Measurements from ENCODE around the gene KLHL1.

Gene KLHL1

DNA sequence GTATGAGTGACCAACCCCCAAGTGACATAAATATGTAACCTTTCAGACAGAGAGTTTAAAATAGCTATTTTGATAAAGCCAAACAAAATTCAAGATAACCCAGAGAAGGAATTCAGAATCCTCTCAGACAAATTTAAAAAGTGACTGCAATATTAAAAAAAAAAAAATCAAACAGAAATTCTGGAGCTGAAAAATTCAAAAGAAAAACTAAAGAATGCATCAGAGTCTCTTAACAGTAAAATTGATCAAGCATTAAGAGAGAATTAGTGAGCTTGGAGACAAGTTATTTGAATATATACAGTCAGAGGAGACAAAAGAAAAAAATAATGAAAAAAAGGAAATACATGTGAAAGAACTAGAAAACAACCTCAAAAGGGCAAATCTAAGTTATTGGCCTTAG lies 53.7 kb downstream of the KLHL1 start:
- H3K4me3 ChIP-seq (replicated peaks; ENCODE audit: low read depth, low read length) = no peak overlapping the region
- TF ChIP-seq, protein P1, sequence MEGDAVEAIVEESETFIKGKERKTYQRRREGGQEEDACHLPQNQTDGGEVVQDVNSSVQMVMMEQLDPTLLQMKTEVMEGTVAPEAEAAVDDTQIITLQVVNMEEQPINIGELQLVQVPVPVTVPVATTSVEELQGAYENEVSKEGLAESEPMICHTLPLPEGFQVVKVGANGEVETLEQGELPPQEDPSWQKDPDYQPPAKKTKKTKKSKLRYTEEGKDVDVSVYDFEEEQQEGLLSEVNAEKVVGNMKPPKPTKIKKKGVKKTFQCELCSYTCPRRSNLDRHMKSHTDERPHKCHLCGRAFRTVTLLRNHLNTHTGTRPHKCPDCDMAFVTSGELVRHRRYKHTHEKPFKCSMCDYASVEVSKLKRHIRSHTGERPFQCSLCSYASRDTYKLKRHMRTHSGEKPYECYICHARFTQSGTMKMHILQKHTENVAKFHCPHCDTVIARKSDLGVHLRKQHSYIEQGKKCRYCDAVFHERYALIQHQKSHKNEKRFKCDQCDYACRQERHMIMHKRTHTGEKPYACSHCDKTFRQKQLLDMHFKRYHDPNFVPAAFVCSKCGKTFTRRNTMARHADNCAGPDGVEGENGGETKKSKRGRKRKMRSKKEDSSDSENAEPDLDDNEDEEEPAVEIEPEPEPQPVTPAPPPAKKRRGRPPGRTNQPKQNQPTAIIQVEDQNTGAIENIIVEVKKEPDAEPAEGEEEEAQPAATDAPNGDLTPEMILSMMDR (IDR thresholded peaks at IDR 0.05; ENCODE audit: low read length, missing control alignments) = no peak
- DNase-seq (ENCODE audit: low read depth) = no peak

DNA sequence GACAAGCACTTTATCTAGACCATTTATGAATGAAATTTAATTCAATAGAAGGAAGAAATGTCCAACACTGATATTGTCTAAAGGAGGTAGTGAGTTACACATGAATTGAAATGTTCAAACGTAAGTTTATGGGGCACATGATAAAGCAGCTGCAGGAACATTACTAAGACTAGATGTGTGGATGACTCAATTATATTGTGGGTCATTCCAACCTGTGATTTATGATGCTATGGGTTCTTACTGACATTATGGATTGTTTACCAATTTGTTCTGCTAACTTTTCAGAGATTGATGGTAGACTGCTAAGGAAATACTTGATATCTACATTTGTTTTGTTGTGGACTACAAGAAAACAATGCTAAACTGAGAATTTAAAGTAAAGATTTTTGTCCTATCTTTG lies 56.7 kb downstream of the KLHL1 start:
- H3K4me3 ChIP-seq (replicated peaks; ENCODE audit: low read depth, low read length) = no peak overlapping the region
- DNase-seq (ENCODE audit: low read depth) = no peak
- TF ChIP-seq, protein P1 (IDR thresholded peaks at IDR 0.05; ENCODE audit: low read length, missing control alignments) = no peak

DNA sequence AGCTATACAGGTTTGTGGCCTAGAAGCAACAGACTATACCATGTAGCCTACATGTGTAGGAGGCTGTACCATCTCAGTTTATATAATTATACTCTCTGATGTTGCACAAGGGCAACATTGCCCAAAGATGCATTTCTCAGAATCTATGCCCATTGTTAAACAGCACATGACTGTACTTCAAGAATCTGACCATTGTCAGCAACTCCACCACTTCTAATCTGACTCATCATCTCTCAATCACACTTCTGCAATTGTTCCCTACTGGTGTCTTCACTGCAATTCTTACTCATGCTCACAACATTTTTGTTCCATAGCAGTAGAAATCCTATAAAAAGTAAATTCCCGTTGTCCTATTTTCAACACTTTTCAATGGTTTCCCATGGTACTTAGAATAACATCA lies 64.6 kb downstream of the KLHL1 start:
- peak; percentile 0 for DNase-seq (ENCODE audit: low read depth)
- no peak overlapping the region for H3K4me3 ChIP-seq (replicated peaks; ENCODE audit: low read depth, low read length)
- TF ChIP-seq, protein P1 (IDR thresholded peaks at IDR 0.05; ENCODE audit: low read length, missing control alignments) = no peak

DNA sequence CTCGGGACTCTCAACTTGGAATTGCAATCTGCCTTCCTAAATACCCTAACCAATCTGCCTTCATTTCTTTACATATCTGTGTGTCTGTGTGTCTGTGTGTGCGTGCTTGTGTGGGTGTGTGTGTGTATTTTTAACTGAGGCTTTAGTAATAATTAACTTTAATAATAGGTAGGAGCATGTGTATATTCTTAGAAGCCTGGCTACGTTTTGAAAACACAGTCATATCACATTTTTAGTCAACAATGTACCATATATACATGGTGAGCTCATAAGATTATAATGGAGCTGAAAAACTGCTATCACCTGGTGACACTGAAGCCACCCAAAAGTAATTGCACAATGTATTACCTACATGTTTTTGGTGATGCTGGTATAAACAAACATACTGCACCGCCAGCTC lies 66.1 kb downstream of the KLHL1 start:
- H3K4me3 ChIP-seq (replicated peaks; ENCODE audit: low read depth, low read length) = no peak overlapping the region
- DNase-seq (ENCODE audit: low read depth) = no peak
- TF ChIP-seq, protein P1 (IDR thresholded peaks at IDR 0.05; ENCODE audit: low read length, missing control alignments) = no peak

DNA sequence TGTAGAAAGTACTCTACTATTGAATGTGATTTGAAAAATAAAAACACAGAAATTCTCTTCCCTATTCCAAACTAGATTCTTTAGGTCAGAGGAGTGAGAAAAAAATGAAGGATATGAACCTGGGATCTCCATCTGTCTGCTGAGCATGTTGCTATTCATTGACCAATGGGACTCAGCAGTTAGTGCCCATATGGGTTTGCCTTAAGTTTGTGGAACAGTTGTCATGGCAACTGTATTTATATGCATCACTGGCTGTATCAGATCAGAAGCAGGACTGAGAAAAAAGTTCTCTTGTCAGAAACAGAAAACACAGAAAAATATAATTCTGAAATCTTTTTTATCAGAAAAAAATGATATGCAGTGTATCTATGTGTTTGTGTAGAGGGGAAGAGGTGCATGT lies 74.0 kb downstream of the KLHL1 start:
- H3K4me3 ChIP-seq (replicated peaks; ENCODE audit: low read depth, low read length) = no peak overlapping the region
- TF ChIP-seq, protein P1 (IDR thresholded peaks at IDR 0.05; ENCODE audit: low read length, missing control alignments) = no peak
- no peak for DNase-seq (ENCODE audit: low read depth)

DNA sequence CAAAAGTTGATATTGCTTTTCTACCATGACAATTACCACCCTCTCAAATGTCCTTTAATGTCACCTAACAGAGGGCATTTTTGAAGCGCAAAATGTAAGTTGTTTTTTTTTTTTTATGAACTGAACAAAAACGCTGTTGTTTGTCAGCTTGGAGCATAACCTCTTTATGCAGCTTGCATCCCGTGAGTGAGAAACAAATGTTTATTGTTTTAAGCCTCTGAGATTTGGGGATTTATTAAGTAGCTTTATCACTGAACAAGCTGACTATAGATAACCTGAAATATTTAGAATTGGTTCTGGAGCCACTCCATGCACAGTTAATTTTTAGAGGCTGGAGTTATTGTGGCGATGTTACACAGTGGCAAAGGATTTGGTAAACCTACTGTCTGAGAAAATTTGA lies 80.7 kb downstream of the KLHL1 start:
- TF ChIP-seq, protein P1 (IDR thresholded peaks at IDR 0.05; ENCODE audit: low read length, missing control alignments) = no peak
- no peak for DNase-seq (ENCODE audit: low read depth)
- no peak overlapping the region for H3K4me3 ChIP-seq (replicated peaks; ENCODE audit: low read depth, low read length)

DNA sequence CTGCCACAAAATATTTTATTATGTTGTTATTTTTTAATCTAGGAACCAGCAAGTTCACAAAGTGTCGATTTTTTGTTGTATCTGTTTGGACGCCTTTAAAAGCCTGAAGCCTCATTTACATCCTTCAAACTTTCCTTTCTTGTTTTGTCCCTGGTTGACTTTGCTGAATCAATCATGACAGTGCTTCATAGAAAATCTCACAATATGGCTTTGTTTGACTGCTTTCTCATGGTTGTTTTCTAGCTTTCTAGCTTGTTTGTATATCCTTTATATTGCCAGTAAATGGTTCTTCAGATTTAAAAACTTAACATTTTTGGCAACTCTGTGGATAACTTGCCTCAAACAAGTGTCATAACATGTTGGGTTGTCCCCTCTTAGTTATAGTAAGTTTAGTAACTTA lies 84.7 kb downstream of the KLHL1 start:
- TF ChIP-seq, protein P1 (IDR thresholded peaks at IDR 0.05; ENCODE audit: low read length, missing control alignments) = no peak
- no peak for DNase-seq (ENCODE audit: low read depth)
- no peak overlapping the region for H3K4me3 ChIP-seq (replicated peaks; ENCODE audit: low read depth, low read length)
